Heart right ventricle (tissue), 16 donors: ENCODE measurements around the gene ZNF697. TPM values are rescaled to one million over a fixed set of nuclear protein-coding genes. Genes with fewer than 3 reads are reported as not detected.

ENCODE experiments used
- ATAC-seq, 8 donors: fragments of 200-7000 bp; cut with Tn5 transposase; one replicate each; pipeline ENCODE4 v1.9.1; 2020; ENCODE audit warnings: mild to moderate bottlenecking in 8 of 8, moderate library complexity in 8 of 8, moderate number of reproducible peaks in 1 of 8
- DNase-seq, 2 donors: peaks; one replicate each; pipeline ENCODE4 v3.0.0-alpha.2; 2020
- H3K27ac ChIP-seq, 10 donors: fragments of 200-600 bp; sonication (generic) in 2 of 10; one replicate each; pipeline versions ENCODE4 v1.5.0 to v1.8.0; 2020 to 2022; ENCODE audit warnings: mild to moderate bottlenecking in 3 of 10
- H3K27me3 ChIP-seq, 7 donors: fragments of 200-600 bp; one replicate each; pipeline ENCODE4 v1.8.0; 2021 to 2022; ENCODE audit warnings: mild to moderate bottlenecking in 2 of 7
- H3K36me3 ChIP-seq, 9 donors: fragments of 200-600 bp; sonication (generic) in 1 of 9; one replicate each; pipeline versions ENCODE4 v1.5.0 to v1.8.0; 2020 to 2022; ENCODE audit warnings: mild to moderate bottlenecking in 2 of 9
- H3K4me1 ChIP-seq, 9 donors: fragments of 200-600 bp; sonication (generic) in 1 of 9; one replicate each; pipeline versions ENCODE4 v1.5.0 to v1.8.0; 2020 to 2022; ENCODE audit warnings: mild to moderate bottlenecking in 4 of 9
- H3K4me3 ChIP-seq, 10 donors: fragments of 200-600 bp; sonication (generic) in 2 of 10; one replicate each; pipeline versions ENCODE4 v1.5.0 to v1.8.0; 2020 to 2022; ENCODE audit warnings: mild to moderate bottlenecking in 7 of 10, moderate library complexity in 2 of 10
- H3K9me3 ChIP-seq, 11 donors: fragments of 200-600 bp in 10 of 11; sonication (generic) in 2 of 11; one replicate each; pipeline versions ENCODE4 v1.5.0 to v1.8.0; 2013 to 2022; ENCODE audit warnings: mild to moderate bottlenecking in 2 of 11, control low read depth in 1 of 11, moderate library complexity in 1 of 11
- CTCF ChIP-seq, 9 donors: fragments of 200-600 bp; sonication (generic) in 2 of 9; IDR thresholded peaks; one replicate each; pipeline versions ENCODE4 v1.5.0 to v1.8.0; 2021 to 2022; ENCODE audit warnings: antibody characterized with exemption in 9 of 9, mild to moderate bottlenecking in 5 of 9, moderate library complexity in 1 of 9
- WGBS, 2 donors: extraction: QIAGEN DNeasy Blood & Tissue Kit; methylation state at CpG; one replicate each; pipeline ENCODE4 v1.1.7; 2013; ENCODE audit warnings: inconsistent platforms in 1 of 2; 5-methylcytosine and 5-hydroxymethylcytosine counted together
- intact Hi-C, 10 donors: fragments of 100-400 bp; cut with DNase I; formaldehyde crosslinking; loops; one replicate each; pipeline versions ENCODE4 v1.11.1 to v1.14.2; 2022
- polyA plus RNA-seq, 2 donors: library from polyadenylated mRNA; stranded (reverse); fragments of 200-250 nt; gene quantifications; one replicate each; pipeline ENCODE4 v1.2.3, GENCODE V29; 2013
- total RNA-seq, 10 donors: library from RNA; stranded (reverse); fragmentation: NEBNext Ultra II Directional in 3 of 10; extraction: Animal tissue kit (Norgen Biotek cat#: 25700) in 3 of 10; gene quantifications; one replicate each; pipeline versions ENCODE4 v1.2.1 to v1.2.4, GENCODE V29; 2021 to 2023
- donor health status: Arrhythmogenic right ventricular cardiomyopathy.
- donor health status: ischemic (EF 13 %, LVEDD 7.1; RV severe dilation, severe dysfunction).
- donor health status: healthy with polysubstance abuse.
- donor health status: DM: no; HTN: yes; CAD: no.
- donor health status: DM: no; HTN: no; CAD: no.
- donor health status: ischemic (EF 25% LVEDD 6.9; RV normal size, moderate dysfunction).
- donor health status: ischemic (EF 25% LVEDD 5.7; RV mildly dilated, moderate dysfunction).
- donor health status: healthy.
- donor health status: DM: yes; HTN: yes; CAD: no.
- donor health status: Ischemic cardiomyopathy.
- donor health status: ischemic (EF 35%, LVEDD 5.7; RV mildly dilated, moderate dysfunction).
- donor health status: nonischemic (EF 11% LVEDD 7.7; RV severe dilation, severe dysfunction).
- donor health status: DM: yes; HTN: yes; CAD: no.
- donor health status: PGD.
- donor health status: ischemic (EF 29% LVEDD 5.4; RV normal size, mild dysfunction).
- donor health status: nonischemic (EF 23%, LVEDD 6.1; RV moderate dilation, normal function).

The ZNF697 gene
- total and polyA plus RNA-seq, 12 donors, result 2.3 to 14.1 (median 10.3) TPM

- H3K36me3 ChIP-seq, result no peaks in the 10 kb centered on the region
- H3K4me3 ChIP-seq, result no peak overlapping the region
- intact Hi-C loops, result no loop called here
- H3K4me1 ChIP-seq, result peaks cover 0 to 21% (median 11%) of the 10 kb centered on the region in 9 donors
- DNase-seq, result no peak
- WGBS, 2 donors, result 94 to 96% methylated on average over 4 of the region's 4 CpGs
- no peak overlapping the region for H3K27ac ChIP-seq
- ATAC-seq, result no peak
- no peak for TF ChIP-seq CTCF (IDR thresholded peaks at IDR 0.05)
- H3K27me3 ChIP-seq, result peaks cover 0 to 19% (median 0%) of the 10 kb centered on the region in 7 donors
- no peaks in the 10 kb centered on the region for H3K9me3 ChIP-seq
These were observed 4.5 kb upstream of the ZNF697 start for GRCh38 chr1:119652587-119652986.

GRCh38 chr1:119651641-119652040, 3.6 kb upstream of the ZNF697 start:
- H3K27ac ChIP-seq, result no peak overlapping the region
- no peak for TF ChIP-seq CTCF (IDR thresholded peaks at IDR 0.05)
- no peaks in the 10 kb centered on the region for H3K36me3 ChIP-seq
- no peak for DNase-seq
- H3K27me3 ChIP-seq, result peaks cover 0 to 19% (median 0%) of the 10 kb centered on the region in 7 donors
- peaks cover 0 to 28% (median 16%) of the 10 kb centered on the region in 9 donors for H3K4me1 ChIP-seq
- ATAC-seq, result no peak
- intact Hi-C loops, result no loop called here
- H3K4me3 ChIP-seq, result no peak overlapping the region
- WGBS, 2 donors, result 91 to 97% methylated on average over 1 of the region's 1 CpG
- H3K9me3 ChIP-seq, result no peaks in the 10 kb centered on the region

- intact Hi-C loops, result no loop called here
- Histone ChIP-seq H3K9me3 (no peaks in the 10 kb centered on the region), H3K4me3 (no peak overlapping the region), H3K4me1 (peaks cover 0 to 31% (median 21%) of the 10 kb centered on the region in 9 donors), H3K27me3 (peaks cover 0 to 19% (median 0%) of the 10 kb centered on the region in 7 donors), H3K36me3 (no peaks in the 10 kb centered on the region), H3K27ac (no peak overlapping the region)
- 70 to 88% methylated on average over 2 of the region's 2 CpGs for WGBS, 2 donors
- no peak for TF ChIP-seq CTCF (IDR thresholded peaks at IDR 0.05)
- DNase-seq (no peak), ATAC-seq (no peak)
These were observed 3.1 kb upstream of the ZNF697 start for GRCh38 chr1:119651133-119651532.

- H3K4me3 ChIP-seq, result peak overlapping the region; percentile 85 to 98 (median 94)
- peaks cover 0 to 18% (median 0%) of the 10 kb centered on the region in 7 donors for H3K27me3 ChIP-seq
- 12 to 15% methylated on average over 10 of the region's 10 CpGs for WGBS, 2 donors
- H3K4me1 ChIP-seq, result peaks cover 0 to 41% (median 21%) of the 10 kb centered on the region in 9 donors
- H3K36me3 ChIP-seq, result no peaks in the 10 kb centered on the region
- peak overlapping the region; percentile 79 to 97 (median 93) for H3K27ac ChIP-seq
- TF ChIP-seq CTCF (IDR thresholded peaks at IDR 0.05), result no peak
- no peak for DNase-seq
- no peaks in the 10 kb centered on the region for H3K9me3 ChIP-seq
- intact Hi-C loops, result no loop called here
- no peak for ATAC-seq
These were observed 546 bp upstream of the ZNF697 start for GRCh38 chr1:119648620-119649004.
